ENCODE data around the gene RNF180.
"Not testable (repeated sequence)": the region's sequence is repeated elsewhere in the genome, so short reads cannot be mapped to it uniquely, and the experiment has no call there.

The RNF180 gene

DNA sequence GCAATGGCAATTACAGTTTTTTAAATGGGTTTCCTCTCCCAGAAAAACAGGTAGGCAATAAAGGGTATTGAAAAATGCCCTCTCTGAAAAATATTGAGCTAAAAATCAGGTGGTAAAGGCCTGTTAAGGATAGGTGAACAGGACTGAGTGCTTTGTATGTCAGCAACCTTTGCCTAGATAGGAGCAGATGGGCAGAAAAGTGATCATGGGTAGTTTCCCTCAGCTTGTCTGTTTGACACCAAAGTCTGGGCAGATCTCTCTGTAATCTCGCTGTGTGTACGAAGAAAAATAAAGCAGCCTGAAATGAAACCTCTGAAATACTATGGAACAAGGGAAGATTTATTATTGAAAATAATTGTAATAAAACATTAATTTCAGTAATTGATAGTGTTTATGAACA is 15.8 kb downstream of the RNF180 start:
- no peak for FAIRE-seq

DNA sequence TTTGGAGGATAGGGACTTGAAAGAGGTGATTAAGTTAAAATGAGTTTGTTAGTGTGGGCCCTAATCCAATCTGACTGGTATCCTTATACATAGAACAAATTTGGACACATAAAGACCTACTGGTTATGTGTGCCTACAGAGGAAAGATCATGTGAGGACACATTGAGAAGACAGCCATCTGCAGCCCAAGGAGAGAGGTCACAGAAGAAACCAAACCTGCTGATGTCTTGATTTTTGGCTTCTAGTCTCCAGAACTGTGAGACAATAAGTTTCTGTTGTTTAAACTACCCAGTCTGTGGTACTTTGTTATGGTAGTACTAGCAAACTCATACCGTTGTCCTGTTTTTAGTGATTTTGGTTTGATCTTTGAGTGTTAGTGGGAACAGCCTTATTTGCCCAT is 18.3 kb downstream of the RNF180 start:
- FAIRE-seq = no peak

DNA sequence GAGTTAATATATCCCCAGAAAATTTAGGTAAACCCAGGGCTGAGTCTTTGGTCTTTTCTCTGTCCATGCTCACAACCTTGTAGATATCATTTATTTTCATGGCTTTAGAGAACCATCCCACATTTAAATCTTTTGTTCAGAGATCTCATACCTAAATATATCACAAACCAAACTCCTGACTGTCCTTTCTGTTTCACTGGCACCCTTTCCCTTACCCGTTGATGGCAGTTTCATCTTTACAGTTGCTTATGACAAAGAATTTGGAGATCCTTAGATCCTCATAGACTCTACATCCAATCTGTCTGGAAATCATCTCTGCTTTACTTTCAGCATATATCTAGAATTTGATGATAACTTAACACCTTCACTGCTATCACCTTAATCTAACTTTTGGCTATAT is 19.2 kb downstream of the RNF180 start:
- no peak for FAIRE-seq

DNA sequence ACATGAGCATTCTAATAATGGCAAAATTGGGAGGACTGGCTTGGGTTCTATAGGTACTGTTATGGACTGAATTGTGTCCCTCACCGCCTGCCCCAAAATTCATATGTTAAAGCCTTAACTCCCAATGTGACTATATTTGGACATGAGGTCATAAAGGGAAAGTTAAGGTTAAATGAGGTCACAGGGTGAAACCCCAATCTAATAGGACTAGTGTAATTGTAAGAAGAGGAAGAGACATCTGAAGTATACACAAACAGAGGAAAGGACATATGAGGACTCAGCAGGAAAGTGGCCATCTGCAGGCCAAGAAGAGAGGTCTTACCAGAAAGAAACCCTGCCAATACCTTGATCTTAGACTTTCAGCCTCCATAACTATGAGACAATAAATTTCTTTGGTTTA is 23.1 kb downstream of the RNF180 start:
- FAIRE-seq = no peak

DNA sequence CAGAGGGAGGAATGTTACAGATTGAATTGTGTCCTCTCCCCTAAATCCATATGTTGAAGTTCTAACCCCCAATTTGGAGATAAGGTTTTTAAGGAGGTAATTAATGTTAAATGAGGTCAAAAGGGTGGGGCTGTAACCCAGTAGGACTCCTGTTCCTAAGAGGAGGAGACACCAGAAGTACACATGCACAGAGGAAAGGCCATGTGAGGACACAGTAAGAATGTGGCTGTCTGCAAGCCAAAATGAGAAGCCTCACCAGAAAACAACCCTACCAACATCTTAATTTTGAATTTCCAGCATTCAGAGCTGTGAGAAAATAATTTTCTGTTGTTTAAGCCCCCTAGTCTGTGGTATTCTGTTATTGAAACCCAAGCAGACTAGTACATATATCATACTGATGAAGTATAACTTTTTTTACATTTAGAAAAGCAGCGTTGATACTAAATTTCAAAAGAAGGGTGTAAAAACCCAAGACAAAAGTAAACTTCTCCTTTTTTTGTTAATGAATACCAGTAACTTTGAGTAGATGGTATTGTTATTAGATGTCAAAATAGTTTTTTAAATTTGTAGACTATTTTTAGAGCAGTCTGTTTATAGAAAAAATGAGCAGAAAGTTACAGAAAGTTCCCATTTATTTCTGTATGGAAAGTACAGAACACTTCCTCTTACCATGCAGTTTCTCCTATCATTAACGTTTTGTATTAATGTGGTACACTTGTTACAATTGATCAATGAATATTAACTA is 25.1 kb downstream of the RNF180 start:
- no peak for FAIRE-seq

DNA sequence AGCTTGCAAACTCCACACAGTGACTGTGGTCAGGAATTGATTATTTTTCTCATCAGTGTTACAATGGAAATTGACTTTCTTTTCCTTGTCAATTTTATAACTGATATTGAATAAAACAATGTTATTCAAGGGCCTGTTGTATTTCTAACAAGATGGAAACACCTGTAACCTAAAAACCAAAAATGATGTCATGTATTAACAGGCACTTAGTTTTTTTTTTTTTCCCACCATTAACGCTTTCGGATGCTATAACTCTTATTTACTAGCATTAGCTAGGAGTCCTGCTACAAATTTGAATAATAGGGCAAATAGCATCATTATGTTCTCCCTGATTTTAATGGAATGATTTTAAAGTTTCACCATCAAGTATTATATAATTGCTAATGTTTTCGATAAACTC is 30.3 kb downstream of the RNF180 start:
- FAIRE-seq = no peak

DNA sequence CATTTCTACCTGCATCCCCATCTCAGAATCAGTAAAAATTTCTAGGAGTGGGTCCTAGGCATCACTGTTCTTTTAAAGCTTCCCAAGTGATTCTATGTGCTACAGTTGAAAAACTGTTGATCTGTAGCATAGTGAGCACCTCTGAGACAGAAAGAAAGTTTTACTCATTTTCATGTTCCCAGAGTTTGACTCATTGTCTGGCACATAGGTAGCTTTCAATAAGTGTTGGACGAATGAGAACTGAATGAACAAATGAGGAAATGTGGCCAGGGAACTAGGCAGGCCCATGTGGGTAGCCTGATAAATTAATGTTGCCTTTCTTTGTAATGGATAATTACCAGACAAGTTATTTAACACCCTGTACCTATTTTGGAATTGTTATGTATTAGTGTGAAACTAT is 33.8 kb downstream of the RNF180 start:
- no peak for FAIRE-seq

DNA sequence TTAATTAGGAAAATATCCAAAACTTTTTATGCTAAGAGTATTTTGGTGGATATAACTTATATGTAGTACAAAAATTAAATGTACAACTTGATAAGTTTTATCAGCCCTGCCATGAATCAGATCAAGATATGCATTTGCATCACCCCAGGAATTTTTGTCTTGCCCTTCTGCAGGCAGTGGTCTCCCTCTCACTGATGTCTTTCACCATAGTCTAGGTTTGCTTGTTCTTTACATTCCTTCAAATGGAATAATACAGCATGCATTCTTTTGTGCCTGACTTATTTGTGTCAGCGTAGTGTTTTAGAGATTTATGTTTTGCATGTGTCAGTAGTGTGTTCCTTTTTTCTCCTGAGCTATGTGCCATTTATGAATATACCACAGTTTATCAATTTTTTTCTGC is 36.4 kb downstream of the RNF180 start:
- no peak for FAIRE-seq

DNA sequence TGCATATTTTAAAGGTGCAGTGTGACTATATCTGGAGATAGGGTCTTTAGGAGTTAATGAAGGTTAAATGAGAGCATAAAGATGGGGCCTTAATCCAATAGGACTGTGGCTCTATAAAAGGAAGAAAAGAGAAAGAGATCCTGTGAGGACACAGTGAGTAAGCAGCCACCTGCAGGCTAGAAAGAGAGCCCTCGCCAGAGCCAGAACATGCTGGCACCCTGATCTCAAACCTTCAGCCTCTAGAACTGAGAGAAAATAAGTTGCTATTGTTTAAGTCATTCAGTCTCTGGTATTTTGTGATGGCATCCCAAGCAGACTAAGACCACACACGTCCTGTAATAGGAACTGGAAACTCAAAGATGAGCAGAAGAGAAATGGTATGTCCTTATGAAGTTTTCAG is 41.0 kb downstream of the RNF180 start:
- FAIRE-seq = no peak

DNA sequence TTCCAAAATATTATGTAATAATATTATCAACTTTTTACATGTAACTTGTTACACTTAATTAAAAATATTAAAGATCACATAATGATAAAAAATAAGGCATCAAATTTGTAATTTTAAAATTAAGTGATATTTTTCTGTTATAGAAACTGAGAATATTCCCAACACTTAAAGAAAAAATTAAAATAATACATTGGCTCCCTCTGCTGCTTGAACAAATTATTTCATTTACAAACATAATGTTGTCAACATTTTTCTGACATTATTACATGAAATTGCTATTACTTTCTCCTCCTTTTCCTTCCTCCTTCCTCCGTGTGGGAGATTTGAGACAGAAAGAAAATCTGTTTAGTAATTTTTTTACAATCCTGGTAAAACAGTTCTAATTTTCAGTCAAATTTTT is 42.3 kb downstream of the RNF180 start:
- peak; percentile 91 for FAIRE-seq

DNA sequence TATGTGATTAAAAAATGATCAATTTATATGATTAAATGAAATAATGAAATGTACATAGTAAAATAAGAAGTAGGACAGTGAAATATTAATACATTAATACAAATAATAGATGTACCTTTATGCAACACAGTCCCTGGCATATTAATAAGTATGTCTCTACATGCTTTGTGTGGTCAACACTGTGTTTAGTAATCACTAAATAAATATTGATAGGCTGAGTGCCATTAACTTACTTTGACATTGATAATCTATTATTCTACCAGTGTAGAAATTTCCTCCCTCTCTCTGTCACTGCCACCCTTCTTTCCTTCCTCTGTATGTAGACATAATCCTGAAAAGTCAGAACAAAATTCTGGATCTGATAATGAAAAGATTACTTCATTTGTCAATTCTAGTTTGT is 43.7 kb downstream of the RNF180 start:
- FAIRE-seq = no peak

DNA sequence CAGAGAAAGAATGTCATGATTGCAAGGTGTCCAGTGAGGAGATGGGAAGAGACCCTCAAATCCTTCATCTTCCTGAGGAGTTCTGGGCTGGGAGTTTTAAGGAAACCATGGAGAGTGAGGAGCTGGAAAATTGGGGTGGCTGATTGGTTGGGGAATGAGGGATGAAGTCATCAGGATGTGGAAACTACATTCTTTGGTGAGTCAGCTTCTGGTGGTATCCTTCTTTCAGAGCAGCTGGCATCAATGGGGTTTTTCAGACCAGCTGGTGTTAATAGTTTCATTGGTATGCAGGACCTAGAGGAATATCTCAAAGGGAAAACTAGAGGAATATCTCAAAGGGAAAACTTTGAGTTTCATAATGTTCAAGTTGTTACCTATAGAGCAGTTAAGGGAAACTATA is 45.2 kb downstream of the RNF180 start:
- no peak for FAIRE-seq

DNA sequence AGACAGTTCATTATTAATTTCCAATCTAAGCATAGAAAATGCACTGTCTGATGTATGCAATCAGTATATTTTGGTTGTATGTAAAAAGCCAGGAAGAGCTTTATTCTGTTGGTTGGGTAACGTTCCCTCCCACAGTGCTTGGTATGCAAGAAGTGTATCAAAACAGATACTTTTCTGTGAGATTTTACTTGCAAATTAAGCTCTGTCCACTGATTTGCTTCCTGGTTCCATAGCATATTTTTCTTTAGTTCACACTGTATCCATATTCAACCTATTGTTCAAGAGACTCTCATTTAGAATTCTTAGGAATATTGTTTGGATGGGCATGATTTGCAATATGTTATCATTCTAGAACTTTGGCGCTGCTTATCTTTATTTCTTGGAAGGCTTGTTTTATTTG is 47.4 kb downstream of the RNF180 start:
- no peak for FAIRE-seq

DNA sequence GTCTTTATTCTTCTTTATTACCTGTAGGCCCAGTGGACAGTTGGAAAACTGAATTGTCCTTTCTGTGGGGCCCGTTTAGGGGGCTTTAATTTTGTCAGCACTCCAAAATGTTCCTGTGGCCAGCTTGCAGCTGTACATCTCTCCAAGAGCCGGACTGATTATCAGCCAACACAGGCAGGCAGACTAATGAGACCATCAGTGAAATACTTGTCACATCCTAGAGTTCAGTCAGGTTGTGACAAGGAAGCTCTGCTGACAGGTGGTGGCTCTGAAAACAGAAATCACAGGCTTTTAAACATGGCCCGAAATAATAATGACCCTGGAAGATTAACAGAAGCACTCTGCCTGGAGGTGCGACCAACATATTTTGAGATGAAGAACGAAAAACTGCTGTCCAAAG is 47.9 kb downstream of the RNF180 start:
- no peak for FAIRE-seq

DNA sequence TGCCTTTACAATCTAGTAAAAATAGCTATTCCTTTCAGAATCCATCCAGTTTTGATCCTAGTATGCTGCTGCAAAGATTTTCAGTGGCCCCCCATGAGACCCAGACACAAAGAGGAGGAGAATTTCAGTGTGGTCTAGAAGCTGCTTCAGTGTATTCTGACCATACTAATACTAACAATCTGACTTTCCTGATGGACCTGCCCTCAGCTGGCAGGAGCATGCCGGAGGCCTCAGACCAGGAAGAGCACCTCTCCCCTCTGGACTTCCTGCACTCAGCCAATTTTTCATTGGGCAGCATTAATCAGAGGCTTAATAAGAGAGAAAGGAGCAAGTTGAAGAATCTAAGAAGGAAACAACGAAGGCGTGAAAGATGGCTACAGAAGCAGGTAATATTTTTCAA is 48.5 kb downstream of the RNF180 start:
- FAIRE-seq = no peak

DNA sequence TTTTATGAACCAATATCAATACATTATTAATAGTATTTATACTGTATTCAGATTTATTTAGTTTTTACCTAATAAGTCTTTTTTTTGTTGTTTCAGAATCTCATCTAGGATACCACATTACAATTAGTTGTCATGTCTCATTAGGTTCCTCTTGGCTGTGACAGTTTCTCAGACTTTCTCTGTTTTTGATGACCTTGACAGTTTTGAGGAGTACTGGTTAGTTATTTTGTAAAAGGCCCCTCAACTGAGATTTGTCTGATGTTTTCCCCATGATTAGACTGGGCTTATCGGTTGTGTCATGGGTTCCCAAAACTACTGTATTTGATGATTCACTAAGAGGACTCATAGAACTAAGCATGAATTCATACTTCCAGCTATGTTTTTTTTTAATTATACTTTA is 56.3 kb downstream of the RNF180 start:
- FAIRE-seq = no peak

DNA sequence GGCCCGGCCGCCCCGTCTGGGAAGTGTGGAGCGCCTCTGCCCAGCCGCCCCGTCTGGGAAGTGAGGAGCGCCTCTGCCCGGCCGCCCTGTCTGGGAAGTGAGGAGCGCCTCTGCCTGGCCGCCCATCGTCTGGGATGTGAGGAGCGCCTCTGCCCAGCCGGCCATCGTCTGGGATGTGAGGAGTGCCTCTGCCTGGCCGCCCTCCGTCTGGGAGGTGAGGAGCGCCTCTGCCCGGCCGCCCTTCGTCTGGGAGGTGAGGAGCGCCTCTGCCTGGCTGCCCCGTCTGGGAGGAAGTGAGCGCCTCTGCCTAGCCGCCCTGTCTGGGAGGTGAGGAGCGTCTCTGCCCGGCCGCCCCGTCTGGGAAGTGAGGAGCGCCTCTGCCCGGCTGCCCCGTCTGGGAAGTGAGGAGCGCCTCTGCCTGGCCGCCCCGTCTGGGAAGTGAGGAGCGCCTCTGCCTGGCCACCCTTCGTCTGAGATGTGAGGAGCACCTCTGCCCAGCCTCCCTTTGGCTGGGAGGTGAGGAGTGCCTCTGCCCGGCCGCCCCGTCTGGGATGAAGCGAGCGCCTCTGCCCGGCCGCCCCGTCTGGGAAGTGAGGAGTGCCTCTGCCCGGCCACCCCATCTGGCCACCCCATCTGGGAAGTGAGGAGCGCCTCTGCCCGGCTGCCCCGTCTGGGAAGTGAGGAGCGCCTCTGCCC is 59.8 kb downstream of the RNF180 start:
- FAIRE-seq = not testable (repeated sequence)

DNA sequence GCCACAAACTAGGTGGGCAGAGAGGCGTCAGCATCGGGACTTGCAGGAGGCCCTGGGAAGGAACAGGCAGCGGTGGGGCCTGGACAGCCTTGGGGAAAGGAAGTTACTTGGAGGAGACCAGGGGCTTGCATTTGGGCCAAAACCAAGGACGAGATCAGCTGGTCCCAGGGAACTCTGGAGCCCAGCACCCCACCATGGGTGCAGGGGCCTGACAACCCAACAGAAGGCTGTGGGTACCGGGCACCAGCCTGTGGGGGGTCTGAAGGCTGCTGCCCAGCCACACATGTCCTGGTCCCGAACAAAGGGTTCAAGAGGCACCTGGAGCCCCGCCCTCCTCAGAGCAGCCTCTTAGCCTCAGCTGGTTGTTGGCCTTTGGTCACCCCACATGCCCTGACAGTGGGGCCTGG is 61.5 kb downstream of the RNF180 start:
- FAIRE-seq = not testable (repeated sequence)

DNA sequence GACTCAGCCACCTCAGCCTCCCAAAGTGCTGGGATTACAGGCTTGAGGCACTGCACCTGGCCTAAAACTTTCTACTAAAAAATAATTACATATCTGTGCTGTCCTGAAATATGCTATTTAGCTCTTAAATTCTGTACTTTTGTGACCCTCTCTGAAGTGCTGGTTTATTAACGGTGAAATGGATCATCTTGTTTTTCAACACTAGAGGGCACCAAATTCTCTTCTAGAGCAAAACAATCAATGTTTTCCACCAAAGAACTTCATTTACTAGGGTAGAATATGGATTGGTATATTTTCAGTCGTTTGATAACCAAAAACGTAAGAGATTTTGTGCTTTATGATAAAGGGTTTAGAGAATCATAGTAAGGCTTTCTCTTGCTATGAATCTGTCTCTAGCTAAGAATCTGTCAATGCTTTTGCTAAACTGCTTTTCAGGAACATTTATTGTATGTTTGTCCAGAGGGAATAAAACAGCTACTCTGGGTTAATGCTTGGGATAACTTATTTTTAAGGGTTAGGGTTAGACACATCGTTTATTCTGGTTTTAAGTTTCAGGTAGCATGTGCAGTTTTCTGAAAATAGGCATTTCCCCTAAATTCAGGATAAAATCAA is 63.6 kb downstream of the RNF180 start:
- peak; percentile 82 for FAIRE-seq

DNA sequence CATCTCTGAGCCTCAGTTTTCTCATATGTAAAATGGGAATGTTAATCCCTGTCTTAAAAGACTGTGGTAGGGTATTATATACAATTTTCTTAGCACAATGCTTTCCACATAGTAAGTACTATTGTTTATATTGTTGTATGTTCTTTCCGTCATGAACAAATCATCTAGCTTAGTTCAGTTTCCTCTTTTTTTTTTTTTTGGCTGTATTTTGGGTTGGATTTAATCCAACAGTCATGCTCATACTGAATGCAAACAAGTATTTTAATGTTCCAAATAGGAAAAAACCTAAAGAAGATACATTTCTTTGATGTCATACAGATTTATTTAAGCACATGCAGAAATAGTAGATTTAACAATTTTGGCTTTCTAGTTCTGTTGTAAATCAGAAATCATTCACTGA is 95.1 kb downstream of the RNF180 start:
- no peak for FAIRE-seq

DNA sequence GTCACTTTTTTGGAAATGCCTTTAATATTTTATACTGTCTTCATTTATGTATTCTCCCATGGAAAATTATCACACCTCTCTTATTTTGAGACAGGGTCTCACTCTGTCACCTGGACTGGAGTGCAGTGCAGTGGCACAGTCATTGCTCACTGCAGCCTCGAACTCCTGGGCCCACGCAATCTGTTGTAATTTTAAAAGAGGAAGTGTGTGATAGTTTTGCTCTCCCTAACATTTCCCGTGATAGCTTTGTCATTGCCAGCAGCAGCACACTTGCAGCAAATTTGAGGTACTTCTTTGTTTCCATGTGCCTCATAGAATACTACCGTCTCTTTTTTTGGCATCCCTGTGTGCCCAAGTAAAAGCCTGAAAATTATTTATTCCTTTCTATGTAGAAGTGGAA is 103.5 kb downstream of the RNF180 start:
- no peak for FAIRE-seq

DNA sequence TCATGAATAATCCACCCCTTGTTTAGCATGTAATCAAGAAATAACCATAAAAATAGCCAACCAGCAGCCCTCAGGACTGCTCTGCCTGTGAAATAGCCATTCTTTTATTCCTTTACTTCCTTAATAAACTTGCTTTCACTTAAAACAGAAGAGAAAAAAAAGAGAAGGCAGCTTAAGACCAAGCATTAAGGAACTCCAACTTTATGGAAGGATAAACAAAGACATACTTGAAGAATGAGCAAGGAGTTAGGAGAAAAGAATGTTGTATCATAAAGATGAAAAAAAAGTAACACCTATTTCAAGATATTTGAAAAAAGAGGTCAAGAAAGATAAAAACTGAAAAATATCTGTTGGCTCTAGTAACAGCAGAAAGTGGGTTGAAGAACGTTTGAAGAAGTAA is 107.6 kb downstream of the RNF180 start:
- no peak for FAIRE-seq

DNA sequence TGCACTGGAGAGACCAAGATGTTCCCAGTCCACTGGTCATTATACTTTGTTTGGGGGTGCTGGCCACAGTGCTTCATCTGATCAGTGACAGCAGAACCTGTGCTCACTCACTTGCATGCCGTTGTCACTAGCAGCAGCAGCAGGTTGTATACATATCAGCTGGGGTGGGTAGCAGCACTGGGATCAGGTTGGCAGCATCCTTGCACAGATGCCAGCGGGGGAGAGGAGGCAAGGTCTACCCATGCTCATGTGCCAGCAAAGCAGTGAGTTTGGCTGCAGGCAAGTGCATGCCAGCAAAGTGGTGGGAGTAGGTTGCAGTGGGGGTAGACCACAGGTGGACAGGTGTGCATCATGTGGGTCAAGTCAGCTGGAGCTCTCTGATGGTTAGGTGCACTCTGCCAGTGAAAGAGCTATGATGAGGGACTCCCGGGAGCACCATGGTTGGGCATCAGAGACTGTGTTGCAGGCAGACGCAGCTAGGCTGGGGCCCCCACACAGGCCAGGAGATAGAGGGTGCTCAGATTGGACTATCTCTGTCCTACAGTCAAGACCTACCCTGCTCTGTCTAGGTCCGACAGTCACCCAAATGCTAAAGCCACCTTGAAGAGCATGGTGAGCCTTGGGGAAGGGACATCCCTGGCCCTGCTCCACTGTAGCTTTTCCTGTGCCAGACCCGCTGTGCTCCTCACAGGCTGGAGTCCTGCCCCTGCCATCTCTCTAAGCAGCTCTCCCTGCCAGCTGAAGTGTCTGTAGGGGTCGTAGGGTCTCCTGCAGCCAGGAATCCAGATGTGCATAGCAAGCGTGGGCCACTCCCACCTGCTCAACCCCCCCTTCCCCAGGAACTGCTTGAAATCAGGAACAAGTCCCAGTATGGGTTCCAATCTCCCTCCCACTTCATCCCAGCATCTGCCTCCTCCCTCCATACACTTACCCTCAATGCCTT is 119.8 kb downstream of the RNF180 start:
- no peak for FAIRE-seq

Measured in G401.6 (cell line).